Activated B cell treated with CpG ODN at 0.5 μM for 24 hours (primary cell): ENCODE data around the gene SLIT3. TPM values are rescaled to one million over a fixed set of nuclear protein-coding genes. Genes with fewer than 3 reads are reported as not detected.

Source experiments
- ATAC-seq: fragments of 200-7000 bp; cut with Tn5 transposase; one replicate; pipeline ENCODE4 v1.10.0; 2021; ENCODE audit warnings: low read depth, mild to moderate bottlenecking, moderate library complexity
- CTCF ChIA-PET: fragments of 350-600 bp; sonication (Branson Sonifier 250); formaldehyde crosslinking; loops from one replicate; lab custom pipeline; 2021; ENCODE audit warnings: antibody characterized with exemption; lab: Charles Lee
- POLR2A ChIA-PET: fragments of 350-600 bp; sonication (Branson Sonifier 250); formaldehyde crosslinking; loops from one replicate; lab custom pipeline; 2021; ENCODE audit warnings: antibody characterized with exemption; lab: Charles Lee
- DNase-seq: peaks from one replicate; pipeline ENCODE4 v3.0.0; 2022
- H3K27ac Mint-ChIP-seq: one replicate; pipeline ENCODE4 v1.8.0; 2020; ENCODE audit warnings: mixed read lengths
- H3K27me3 Mint-ChIP-seq: one replicate; pipeline ENCODE4 v1.8.0; 2021; ENCODE audit warnings: mixed read lengths
- H3K36me3 Mint-ChIP-seq: one replicate; pipeline ENCODE4 v1.8.0; 2021; ENCODE audit warnings: low read depth, mixed read lengths
- H3K4me1 Mint-ChIP-seq: one replicate; pipeline ENCODE4 v1.8.0; 2021; ENCODE audit warnings: mixed read lengths
- H3K4me3 Mint-ChIP-seq: one replicate; pipeline ENCODE4 v1.8.0; 2020; ENCODE audit warnings: mild to moderate bottlenecking, mixed read lengths
- H3K9me3 Mint-ChIP-seq: one replicate; pipeline ENCODE4 v1.8.0; 2020; ENCODE audit warnings: mixed read lengths
- CTCF ChIP-seq: fragments of 200-600 bp; IDR thresholded peaks from one replicate; pipeline ENCODE4 v1.8.0; 2022; ENCODE audit warnings: antibody characterized with exemption, mild to moderate bottlenecking
- intact Hi-C: fragments of 100-400 bp; cut with micrococcal nuclease; formaldehyde crosslinking; loops from one replicate; pipeline ENCODE4 v1.15.1; 2024
- total RNA-seq: library from RNA; stranded (reverse); gene quantifications from 2 replicates; pipeline ENCODE4 v1.2.3, GENCODE V29; 2022

Gene SLIT3
- total RNA-seq, 1 donor from 2014 or later = not detected

- Mint-ChIP-seq H3K9me3 (no peaks in the 10 kb centered on the region), H3K4me3 (no peak overlapping the region), H3K36me3 (no peaks in the 10 kb centered on the region), H3K27ac (no peak overlapping the region), H3K4me1 (no peaks in the 10 kb centered on the region), H3K27me3 (peaks cover 26% of the 10 kb centered on the region)
- intact Hi-C loops = no loop called here
- TF ChIP-seq CTCF = no peak
- ATAC-seq (no peak), DNase-seq (no peak)
- ChIA-PET POLR2A (no interaction called here), CTCF (no interaction called here)
These were observed 430.0 kb downstream of the SLIT3 start for GRCh38 chr5:168870910-168871309.

GRCh38 chr5:168869615-168870227, 431.2 kb downstream of the SLIT3 start:
- ATAC-seq (no peak), DNase-seq (no peak)
- POLR2A ChIA-PET = no interaction called here
- H3K27ac Mint-ChIP-seq = no peak overlapping the region
- H3K4me3 Mint-ChIP-seq = no peak overlapping the region
- H3K9me3 Mint-ChIP-seq = no peaks in the 10 kb centered on the region
- H3K36me3 Mint-ChIP-seq = no peaks in the 10 kb centered on the region
- intact Hi-C loops = no loop called here
- TF ChIP-seq CTCF = no peak
- H3K27me3 Mint-ChIP-seq = peaks cover 18% of the 10 kb centered on the region
- CTCF ChIA-PET = no interaction called here
- H3K4me1 Mint-ChIP-seq = no peaks in the 10 kb centered on the region

GRCh38 chr5:168867241-168867640, 433.7 kb downstream of the SLIT3 start:
- Mint-ChIP-seq H3K36me3 (no peaks in the 10 kb centered on the region), H3K4me1 (no peaks in the 10 kb centered on the region), H3K27me3 (peaks cover 7% of the 10 kb centered on the region), H3K9me3 (no peaks in the 10 kb centered on the region), H3K27ac (no peak overlapping the region), H3K4me3 (no peak overlapping the region)
- ATAC-seq (no peak), DNase-seq (no peak)
- no peak for TF ChIP-seq CTCF
- ChIA-PET POLR2A (no interaction called here), CTCF (no interaction called here)
- intact Hi-C loops = no loop called here

GRCh38 chr5:168865968-168866367, 435.0 kb downstream of the SLIT3 start:
- H3K36me3 Mint-ChIP-seq = no peaks in the 10 kb centered on the region
- no peaks in the 10 kb centered on the region for H3K4me1 Mint-ChIP-seq
- peaks cover 11% of the 10 kb centered on the region for H3K27me3 Mint-ChIP-seq
- DNase-seq (no peak), ATAC-seq (no peak)
- H3K27ac Mint-ChIP-seq = no peak overlapping the region
- H3K4me3 Mint-ChIP-seq = no peak overlapping the region
- intact Hi-C loops = no loop called here
- H3K9me3 Mint-ChIP-seq = no peaks in the 10 kb centered on the region
- CTCF ChIA-PET = no interaction called here
- TF ChIP-seq CTCF = no peak
- POLR2A ChIA-PET = no interaction called here

- Mint-ChIP-seq H3K4me1 (no peaks in the 10 kb centered on the region), H3K4me3 (no peak overlapping the region), H3K27ac (no peak overlapping the region), H3K9me3 (no peaks in the 10 kb centered on the region), H3K36me3 (no peaks in the 10 kb centered on the region), H3K27me3 (peaks cover 8% of the 10 kb centered on the region)
- no peak for TF ChIP-seq CTCF
- POLR2A ChIA-PET = no interaction called here
- CTCF ChIA-PET = no interaction called here
- ATAC-seq (no peak), DNase-seq (no peak)
- intact Hi-C loops = no loop called here
These were observed 437.9 kb downstream of the SLIT3 start for GRCh38 chr5:168863021-168863420.
